Fibroblast of mammary gland (primary cell): ENCODE measurements around the gene CPT1A.
"Not testable (repeated sequence)": the region's sequence is repeated elsewhere in the genome, so short reads cannot be mapped to it uniquely, and the experiment has no call there.

Experiments
- DNase-seq: peaks from one replicate; pipeline ENCODE4 v3.0.0-alpha.2; 2010; ENCODE audit warnings: low read depth
- H3K4me3 ChIP-seq: 2 replicates; pipeline ENCODE4 v1.5.1; 2011; ENCODE audit warnings: low read depth, mild to moderate bottlenecking, low read length, moderate library complexity; ENCODE audit not compliant: control insufficient read depth
- CTCF ChIP-seq: conservative IDR thresholded peaks from 2 replicates; pipeline ENCODE4 v1.5.1; 2011; ENCODE audit warnings: low read depth, low read length, inconsistent platforms; ENCODE audit not compliant: control insufficient read depth, insufficient read depth

Gene CPT1A

DNA sequence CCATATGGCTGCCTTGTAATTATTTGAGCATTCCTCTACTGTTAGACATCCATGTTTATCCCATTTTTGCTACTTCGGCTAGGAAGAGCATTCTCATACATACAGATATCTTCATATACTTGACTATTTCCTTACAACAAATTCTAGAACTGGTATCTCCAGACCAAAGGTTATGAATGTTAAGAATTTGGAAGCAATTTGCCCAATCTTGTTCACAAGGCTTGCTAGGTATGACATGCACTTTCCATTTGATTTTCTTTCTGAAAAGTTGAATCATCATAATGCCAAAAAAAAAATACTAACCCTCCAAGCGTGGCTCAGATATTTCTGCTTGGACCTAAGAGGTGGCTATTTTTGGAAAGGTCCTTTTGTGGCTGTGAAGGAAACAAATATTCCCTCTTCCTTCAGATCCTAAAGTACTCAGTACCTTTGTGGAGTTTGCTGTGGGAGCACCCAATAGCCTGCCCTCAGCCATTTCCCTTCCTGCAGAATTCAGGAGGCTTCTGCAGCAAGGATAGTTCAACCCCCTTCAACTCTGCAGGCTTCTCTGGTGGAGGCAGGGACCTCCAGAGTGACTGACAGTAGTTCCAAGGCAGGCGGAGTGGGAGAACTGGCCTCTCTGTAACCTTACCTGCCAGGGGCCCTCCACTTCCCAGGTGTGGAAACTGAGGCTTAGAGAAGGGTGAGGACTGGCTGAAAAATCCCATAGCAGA, 22.0 kb upstream of the CPT1A start:
- TF ChIP-seq CTCF, result no peak
- DNase-seq, result no peak
- H3K4me3 ChIP-seq, result no peak overlapping the region

- no peak overlapping the region for H3K4me3 ChIP-seq
- DNase-seq, result no peak
- no peak for TF ChIP-seq CTCF
Observed at GRCh38 chr11:68862421-68862820, 20.7 kb upstream of the CPT1A start.

DNA sequence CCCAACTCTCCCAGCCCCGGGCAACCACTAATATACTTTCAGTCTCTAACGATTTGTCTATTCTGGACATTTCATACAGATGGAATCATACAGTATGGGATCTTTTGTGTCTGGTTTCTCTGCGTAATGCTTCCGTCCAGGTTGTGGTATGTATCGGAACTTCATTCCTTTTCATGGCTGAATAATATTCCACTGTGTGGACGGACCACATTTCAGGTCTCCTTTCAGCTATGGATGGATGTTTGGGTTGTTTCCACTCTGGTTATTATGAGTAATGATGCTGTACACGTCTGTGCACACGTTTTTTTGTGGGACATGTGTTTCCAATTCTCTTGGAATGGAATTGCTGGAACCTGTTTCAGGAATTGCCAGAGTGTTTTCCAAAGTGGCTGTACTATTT, 17.4 kb upstream of the CPT1A start:
- DNase-seq, result peak; percentile 37
- H3K4me3 ChIP-seq, result no peak overlapping the region
- no peak for TF ChIP-seq CTCF

DNA sequence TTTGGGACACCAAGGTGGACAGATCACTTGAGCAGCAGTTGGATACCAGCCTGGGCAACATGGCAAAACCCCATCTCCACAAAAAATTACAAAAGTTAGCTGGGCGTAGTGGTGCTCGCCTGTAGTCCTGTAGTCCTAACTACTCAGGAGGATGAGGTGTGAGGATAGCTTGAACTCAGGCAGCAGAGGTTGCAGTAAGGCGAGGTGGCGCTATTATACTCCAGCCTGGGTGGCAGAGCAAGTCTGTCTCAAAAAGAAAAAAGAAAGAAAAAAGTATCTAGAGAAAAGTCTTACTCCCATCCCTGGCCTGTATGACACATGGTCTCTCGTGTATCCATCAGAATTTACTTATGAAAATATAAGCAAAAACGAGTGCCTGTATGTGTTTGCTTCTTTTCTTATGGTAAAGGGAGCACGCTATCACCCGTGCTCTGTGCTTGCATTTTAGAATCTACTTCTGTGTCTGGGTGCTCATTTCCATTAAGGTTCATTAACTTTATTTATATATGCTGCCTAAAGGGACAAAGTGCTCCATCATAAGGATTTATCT, 15.4 kb upstream of the CPT1A start:
- no peak for TF ChIP-seq CTCF
- no peak overlapping the region for H3K4me3 ChIP-seq
- no peak for DNase-seq

- not testable (repeated sequence) for DNase-seq, H3K4me3 ChIP-seq
Observed at GRCh38 chr11:68856425-68857030, 14.8 kb upstream of the CPT1A start.

GRCh38 chr11:68855205-68855981, 13.7 kb upstream of the CPT1A start:
- TF ChIP-seq CTCF, result no peak
- H3K4me3 ChIP-seq, result peak overlapping the region; percentile 39
- peak; percentile 22 for DNase-seq

DNA sequence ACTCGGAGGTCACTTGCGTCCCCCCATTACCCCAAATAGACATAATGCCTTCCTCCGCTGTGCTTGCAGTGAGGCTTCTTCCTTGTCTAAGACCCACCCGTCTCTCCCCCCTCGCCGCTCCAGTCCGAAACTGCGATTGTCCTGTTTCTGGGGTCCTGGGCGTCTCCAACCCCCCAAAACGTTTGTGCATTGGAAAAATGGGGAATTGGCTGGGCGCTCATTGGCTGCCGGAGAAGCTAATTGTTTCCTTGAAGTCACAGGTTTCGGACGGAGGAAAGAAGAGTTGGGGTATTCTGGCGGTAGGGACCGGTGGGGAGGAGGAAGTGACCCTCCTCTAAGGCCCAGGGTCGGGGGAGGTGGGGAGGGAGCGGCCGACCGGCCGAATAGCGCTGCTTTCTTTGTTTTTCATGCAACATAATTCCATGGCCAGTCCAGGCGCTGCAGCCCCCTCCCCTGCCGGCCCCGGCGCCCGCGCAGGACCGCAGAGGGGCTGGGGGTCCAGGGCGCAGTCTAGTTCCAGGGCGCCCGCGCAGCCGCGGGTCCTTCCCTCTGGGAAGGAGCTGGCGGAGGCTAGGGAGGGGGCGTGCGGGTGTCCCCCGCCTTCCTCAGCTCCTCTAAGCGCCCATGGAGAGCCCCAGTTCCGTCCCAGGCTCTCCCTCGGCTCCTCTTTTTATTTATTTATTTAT, 12.7 kb upstream of the CPT1A start:
- H3K4me3 ChIP-seq, result no peak overlapping the region
- no peak for DNase-seq
- no peak for TF ChIP-seq CTCF
